PC-3 (cell line): ENCODE results near the gene DGAT2. TPM values are rescaled to one million over a fixed set of nuclear protein-coding genes. Genes with fewer than 3 reads are reported as not detected.

Experiments used
- ATAC-seq: fragments of 200-7000 bp; cut with Tn5 transposase; 2 replicates; pipeline ENCODE4 v1.9.1; 2020; ENCODE audit warnings: mild to moderate bottlenecking, moderate library complexity
- BruUV-seq: library from RNA; stranded (reverse); fragments of 400-500 nt; replicated peaks from 2 replicates; lab custom pipeline; 2021; lab: Mats Ljungman, UMichigan
- CTCF ChIA-PET: fragments of 300-600 bp; sonication (Branson Sonifier 250); formaldehyde crosslinking; loops from one replicate; lab custom pipeline; 2022; ENCODE audit warnings: antibody characterized with exemption; lab: Charles Lee
- POLR2A ChIA-PET: fragments of 300-600 bp; sonication (Branson Sonifier 250); formaldehyde crosslinking; loops from one replicate; lab custom pipeline; 2022; ENCODE audit warnings: antibody characterized with exemption; ENCODE audit not compliant: unreplicated experiment; lab: Charles Lee
- DNase-seq: peaks from one replicate; pipeline ENCODE4 v3.0.0-alpha.2; 2015
- H2AFZ ChIP-seq: fragments of 300-600 bp; sonication (generic); 2 replicates; pipeline ENCODE4 v1.6.0; 2016; ENCODE audit warnings: antibody characterized with exemption, low read length
- H3F3A ChIP-seq: fragments of 300-600 bp; sonication (generic); one replicate; pipeline ENCODE4 v1.6.0; 2017; ENCODE audit warnings: antibody characterized with exemption, low read length, control low read depth, mild to moderate bottlenecking; ENCODE audit not compliant: unreplicated experiment
- H3K27ac ChIP-seq: fragments of 300-600 bp; sonication (generic); 2 replicates; pipeline ENCODE4 v1.5.1; 2016; ENCODE audit warnings: mild to moderate bottlenecking, low read length
- H3K27me3 ChIP-seq: fragments of 300-600 bp; sonication (generic); 2 replicates; pipeline ENCODE4 v1.6.1; 2016; ENCODE audit warnings: low read length, mixed read lengths
- H3K36me3 ChIP-seq: fragments of 300-600 bp; sonication (generic); 2 replicates; pipeline ENCODE4 v1.6.1; 2016; ENCODE audit warnings: low read depth, mixed run types, low read length, mixed read lengths
- H3K4me1 ChIP-seq: fragments of 300-600 bp; sonication (generic); 2 replicates; pipeline ENCODE4 v1.5.1; 2016; ENCODE audit warnings: low read length; ENCODE audit not compliant: insufficient read depth
- H3K4me2 ChIP-seq: fragments of 300-600 bp; sonication (generic); 2 replicates; pipeline ENCODE4 v1.6.0; 2016; ENCODE audit warnings: low read length
- H3K4me3 ChIP-seq: fragments of 300-600 bp; sonication (generic); 2 replicates; pipeline ENCODE4 v1.5.1; 2016; ENCODE audit warnings: mild to moderate bottlenecking, low read length, mixed read lengths
- H3K79me2 ChIP-seq: fragments of 300-600 bp; sonication (generic); 2 replicates; pipeline ENCODE4 v1.6.1; 2017; ENCODE audit warnings: low read length, mixed read lengths
- H3K9ac ChIP-seq: fragments of 300-600 bp; sonication (generic); 2 replicates; pipeline ENCODE4 v1.6.0; 2016; ENCODE audit warnings: mild to moderate bottlenecking, low read length
- H3K9me2 ChIP-seq: fragments of 300-600 bp; sonication (generic); replicated peaks from 2 replicates; pipeline ENCODE4 v1.6.1; 2016; ENCODE audit warnings: mixed run types, low read length, mixed read lengths
- H3K9me3 ChIP-seq: fragments of 300-600 bp; sonication (generic); 2 replicates; pipeline ENCODE4 v1.6.1; 2016; ENCODE audit warnings: low read length, mixed read lengths
- H4K20me1 ChIP-seq: fragments of 300-600 bp; sonication (generic); 2 replicates; pipeline ENCODE4 v1.6.1; 2016; ENCODE audit warnings: low read length, mixed read lengths
- CTCF ChIP-seq: fragments of 300-600 bp; sonication (generic); conservative IDR thresholded peaks from 2 replicates; pipeline ENCODE4 v1.5.1; 2017; ENCODE audit warnings: antibody characterized with exemption, low read depth, mild to moderate bottlenecking, low read length
- EZH2 ChIP-seq: fragments of 300-600 bp; sonication (generic); IDR thresholded peaks from one replicate; pipeline ENCODE4 v1.6.1; 2017; ENCODE audit warnings: antibody characterized with exemption, mild to moderate bottlenecking, low read length; ENCODE audit not compliant: unreplicated experiment
- EZH2phosphoT487 ChIP-seq: fragments of 300-600 bp; sonication (generic); IDR thresholded peaks from 2 replicates; pipeline ENCODE4 v1.6.1; 2018; ENCODE audit warnings: mild to moderate bottlenecking, antibody characterized with exemption, low read length, borderline replicate concordance
- intact Hi-C: fragments of 100-400 bp; cut with micrococcal nuclease; formaldehyde crosslinking; loops from 2 replicates; pipeline ENCODE4 v1.9.0; 2023
- total RNA-seq: library from RNA; depleted of rRNA; stranded (reverse); fragments of >200 nt; gene quantifications from 2 replicates; pipeline ENCODE4 v1.2.3, GENCODE V29; 2014

The DGAT2 gene
- total RNA-seq, 1 experiment from 2014 or later = 14.3 TPM

GRCh38 chr11:75810637-75811390, 42.2 kb downstream of the DGAT2 start:
- no TSS peak for BruUV-seq
- ChIA-PET CTCF (no interaction called here), POLR2A (interaction anchor here (0.6 kb wide), 1 partner anchor 182 kb away, joined by 3 read pairs; no protein-coding TSS in a partner anchor)
- H3K9me2 ChIP-seq = no peaks in the 10 kb centered on the region
- H3K36me3 ChIP-seq = no peaks in the 10 kb centered on the region
- H3K4me2 ChIP-seq = no peak overlapping the region
- H3K79me2 ChIP-seq = peaks cover 7% of the 10 kb centered on the region
- DNase-seq (no peak), ATAC-seq (no peak)
- no peaks in the 10 kb centered on the region for H3K27me3 ChIP-seq
- no peak overlapping the region for H3K4me3 ChIP-seq
- no peaks in the 10 kb centered on the region for H3K9me3 ChIP-seq
- no peak overlapping the region for H3K27ac ChIP-seq
- no peak for TF ChIP-seq EZH2phosphoT487
- no peak for TF ChIP-seq CTCF
- no peak for TF ChIP-seq EZH2
- intact Hi-C loops = loop anchor here (5.0 to 10.0 kb wide), 2 partner anchors 221 to 634 kb away; partner anchors contain the start of gene EMSY
- no peak overlapping the region for H3K9ac ChIP-seq
- H3K4me1 ChIP-seq = peaks cover 21% of the 10 kb centered on the region
- no peaks in the 10 kb centered on the region for H3F3A ChIP-seq
- no peak overlapping the region for H2AFZ ChIP-seq
- H4K20me1 ChIP-seq = no peaks in the 10 kb centered on the region

- CTCF ChIA-PET = no interaction called here
- ATAC-seq = no peak
- Histone ChIP-seq H3K36me3 (no peaks in the 10 kb centered on the region), H3K79me2 (peaks cover 14% of the 10 kb centered on the region), H3F3A (no peaks in the 10 kb centered on the region), H3K27ac (no peak overlapping the region), H2AFZ (no peak overlapping the region), H3K4me1 (peaks cover 27% of the 10 kb centered on the region), H4K20me1 (peaks cover 6% of the 10 kb centered on the region; the same call in 1 of the 2 replicates), H3K9me3 (no peaks in the 10 kb centered on the region), H3K27me3 (no peaks in the 10 kb centered on the region), H3K9ac (no peak overlapping the region), H3K4me3 (no peak overlapping the region), H3K9me2 (no peaks in the 10 kb centered on the region), H3K4me2 (no peak overlapping the region)
- POLR2A ChIA-PET = interaction anchor here (0.6 kb wide), 1 partner anchor 183 kb away, joined by 3 read pairs; no protein-coding TSS in a partner anchor
- BruUV-seq = no TSS peak
- no peak for TF ChIP-seq CTCF
- no peak for TF ChIP-seq EZH2
- TF ChIP-seq EZH2phosphoT487 = no peak
- no peak for DNase-seq
- intact Hi-C loops = loop anchor here (5.0 to 10.0 kb wide), 2 partner anchors 221 to 633 kb away; partner anchors contain the start of gene EMSY
Observed at GRCh38 chr11:75811485-75811884, 42.9 kb downstream of the DGAT2 start.
